K562 (cell line): ENCODE data around the gene BSDC1. TPM values are rescaled to one million over a fixed set of nuclear protein-coding genes. Genes with fewer than 3 reads are reported as not detected.

Experiments
- ARNT ChIP-seq, 2 experiments: fragments of 450-650 bp; IDR thresholded peaks; 2 replicates each; pipeline ENCODE4 v1.6.1; 2016; ENCODE audit warnings: mild to moderate bottlenecking in 1 of 2
- DDX20 ChIP-seq: fragments of 450-650 bp; IDR thresholded peaks from 2 replicates; pipeline ENCODE4 v1.6.1; 2016; ENCODE audit warnings: missing genetic modification characterization, low read depth, mild to moderate bottlenecking, missing compliant biosample characterization, moderate library complexity
- ELF2 ChIP-seq: fragments of 250-450 bp; sonication (Bioruptor Pico); IDR thresholded peaks from 2 replicates; pipeline ENCODE4 v1.5.0; 2021; ENCODE audit warnings: mild to moderate bottlenecking
- ETS2 ChIP-seq: IDR thresholded peaks from 2 replicates; pipeline ENCODE4 v1.6.1; 2016; ENCODE audit warnings: borderline replicate concordance, missing genetic modification characterization, mild to moderate bottlenecking, moderate library complexity, missing compliant biosample characterization; ENCODE audit not compliant: poor library complexity, severe bottlenecking
- FOXM1 ChIP-seq, 2 experiments: fragments of 450-650 bp in 1 of 2; sonication (generic) in 1 of 2; formaldehyde crosslinking in 1 of 2; IDR thresholded peaks; 2 replicates each; pipeline versions ENCODE4 v1.6.1 to v1.9.0; 2017 to 2022; ENCODE audit warnings: low read depth in 2 of 2, mild to moderate bottlenecking in 2 of 2, missing genetic modification reagents in 1 of 2, moderate library complexity in 1 of 2
- HSF4 ChIP-seq: fragments of 250-450 bp; sonication (Bioruptor Pico); IDR thresholded peaks from 2 replicates; pipeline ENCODE4 v2.1.2; 2022; ENCODE audit warnings: mild to moderate bottlenecking, moderate library complexity, borderline replicate concordance
- KAT8 ChIP-seq: fragments of 450-650 bp; IDR thresholded peaks from 2 replicates; pipeline ENCODE4 v1.6.1; 2016; ENCODE audit warnings: low read depth, mild to moderate bottlenecking
- MYC ChIP-seq, 2 experiments: fragments of 250-450 bp in 1 of 2; sonication (Bioruptor Pico) in 1 of 2; IDR thresholded peaks; 2 replicates each; pipeline versions ENCODE4 v1.5.1 to v1.6.1; 2012 to 2021; ENCODE audit warnings: low read depth in 2 of 2, borderline replicate concordance in 1 of 2, improper control_type of control experiment in 1 of 2, low read length in 1 of 2, mild to moderate bottlenecking in 1 of 2, moderate library complexity in 1 of 2
- NFXL1 ChIP-seq: fragments of 450-650 bp; formaldehyde crosslinking; IDR thresholded peaks from 2 replicates; pipeline ENCODE4 v1.4.0; 2021; ENCODE audit warnings: mild to moderate bottlenecking
- NRF1 ChIP-seq, 2 experiments: fragments of 450-650 bp; IDR thresholded peaks in 1 of 2; conservative IDR thresholded peaks in 1 of 2; 2 replicates each; pipeline ENCODE4 v1.6.1; 2014; ENCODE audit warnings: mild to moderate bottlenecking in 2 of 2
- PYGO2 ChIP-seq: fragments of 450-650 bp; IDR thresholded peaks from 2 replicates; pipeline ENCODE4 v1.6.1; 2016; ENCODE audit warnings: mild to moderate bottlenecking, missing genetic modification characterization, moderate library complexity, missing compliant biosample characterization
- RBM22 ChIP-seq: fragments of 200-400 bp; formaldehyde crosslinking; IDR thresholded peaks from 2 replicates; pipeline ENCODE4 v1.6.1; 2018; ENCODE audit warnings: low read length, low read depth; ENCODE audit not compliant: poor library complexity, severe bottlenecking
- TSC22D4 ChIP-seq: fragments of 450-650 bp; IDR thresholded peaks from 2 replicates; pipeline ENCODE4 v1.6.1; 2016; ENCODE audit warnings: missing genetic modification characterization, missing biosample characterization, control low read depth
- ZNF253 ChIP-seq: fragments of 250-450 bp; sonication (Bioruptor Pico); conservative IDR thresholded peaks from 2 replicates; pipeline ENCODE4 v1.6.1; 2021; ENCODE audit warnings: mild to moderate bottlenecking
- ZNF431 ChIP-seq: sonication (generic); formaldehyde crosslinking; IDR thresholded peaks from 2 replicates; pipeline ENCODE4 v1.8.0; 2022; ENCODE audit warnings: mild to moderate bottlenecking, missing genetic modification reagents
- polyA plus RNA-seq, 8 experiments: library from polyadenylated mRNA; depleted of rRNA in 4 of 8; stranded (reverse) in 5 of 8; unstranded in 3 of 8; fragments of >200 nt; fragmentation: Nextera tagmentation in 2 of 8; fragmentation: Illumina TruSeq in 1 of 8; extraction: Ambion mirVana in 2 of 8; extraction: Trizol in 1 of 8; gene quantifications; 2 replicates each; pipeline versions ENCODE4 v1.2.1 to v1.2.3, GENCODE V29; 2011 to 2014; ENCODE audit warnings: inconsistent platforms in 1 of 8, missing spikeins in 1 of 8
- total RNA-seq, 7 experiments: library from RNA; depleted of rRNA in 6 of 7; stranded (reverse); fragments of >200 nt in 6 of 7; fragmentation: Illumina TruSeq in 2 of 7; extraction: Trizol in 2 of 7; gene quantifications; 2 replicates each; pipeline versions ENCODE4 v1.2.1 to v1.2.3, GENCODE V29; 2011 to 2021; ENCODE audit warnings: low replicate concordance in 1 of 7
- TF ChIP-seq, protein P1 (sequence below): fragments of 200-800 bp; sonication (Bioruptor generic); IDR thresholded peaks from 2 replicates; pipeline ENCODE4 v1.6.1; 2016; ENCODE audit warnings: missing genetic modification characterization, missing compliant biosample characterization
- TF ChIP-seq, protein P2 (sequence below): fragments of 250-450 bp; sonication (Bioruptor Pico); IDR thresholded peaks from 2 replicates; pipeline ENCODE4 v1.8.0; 2021; ENCODE audit warnings: mild to moderate bottlenecking, moderate library complexity
- TF ChIP-seq, protein P3 (sequence below): sonication (generic); formaldehyde crosslinking; IDR thresholded peaks from 2 replicates; pipeline ENCODE4 v1.8.1; 2023; ENCODE audit warnings: mild to moderate bottlenecking, missing genetic modification reagents

Gene BSDC1
- total and polyA plus RNA-seq, 9 of the 15 experiments (the other 6 are each of a cell fraction or from before 2014, with no cell fraction given) = 10.2 to 96.8 (median 73.1) TPM

DNA sequence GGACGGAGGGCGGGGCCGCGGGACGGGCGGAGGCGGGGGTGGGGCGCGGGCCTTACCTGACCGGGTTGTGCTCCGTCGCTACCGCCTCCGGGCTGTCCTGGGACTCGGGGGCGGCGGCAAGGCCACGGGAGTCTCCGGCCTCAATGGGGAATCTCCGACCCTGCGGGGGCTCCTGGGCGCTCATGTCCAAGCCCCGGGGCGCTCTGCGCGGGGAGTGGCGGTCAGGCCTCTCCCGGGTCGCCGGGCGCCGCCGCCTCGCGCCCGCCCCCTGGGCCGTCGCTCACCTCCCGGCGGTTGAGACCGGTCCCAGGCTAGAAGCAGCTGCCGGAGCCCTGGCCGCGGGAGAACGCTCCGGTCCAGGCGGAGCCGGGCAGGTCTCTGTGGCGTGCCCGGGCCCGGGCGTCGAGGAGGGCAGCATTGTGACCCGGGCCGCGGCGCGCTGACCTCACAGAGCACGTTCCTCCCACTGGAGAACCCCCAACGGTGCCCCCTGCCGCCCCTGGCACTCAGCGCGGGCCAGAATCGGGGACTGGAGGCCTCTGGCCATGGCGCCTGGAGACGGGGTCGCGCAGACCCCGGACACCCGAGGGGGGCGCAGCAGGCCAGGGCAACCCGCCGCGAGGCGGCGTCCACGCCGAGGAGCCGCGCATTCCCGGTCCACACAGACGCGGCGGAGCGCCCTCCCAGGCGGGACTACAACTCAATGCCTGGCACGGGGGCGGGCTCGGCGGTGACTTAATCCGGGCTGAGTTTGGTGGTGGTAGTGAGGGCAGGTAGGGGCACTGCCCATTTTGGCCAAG, 32.4 kb downstream of the BSDC1 start (continued):
- TF ChIP-seq, protein P1, sequence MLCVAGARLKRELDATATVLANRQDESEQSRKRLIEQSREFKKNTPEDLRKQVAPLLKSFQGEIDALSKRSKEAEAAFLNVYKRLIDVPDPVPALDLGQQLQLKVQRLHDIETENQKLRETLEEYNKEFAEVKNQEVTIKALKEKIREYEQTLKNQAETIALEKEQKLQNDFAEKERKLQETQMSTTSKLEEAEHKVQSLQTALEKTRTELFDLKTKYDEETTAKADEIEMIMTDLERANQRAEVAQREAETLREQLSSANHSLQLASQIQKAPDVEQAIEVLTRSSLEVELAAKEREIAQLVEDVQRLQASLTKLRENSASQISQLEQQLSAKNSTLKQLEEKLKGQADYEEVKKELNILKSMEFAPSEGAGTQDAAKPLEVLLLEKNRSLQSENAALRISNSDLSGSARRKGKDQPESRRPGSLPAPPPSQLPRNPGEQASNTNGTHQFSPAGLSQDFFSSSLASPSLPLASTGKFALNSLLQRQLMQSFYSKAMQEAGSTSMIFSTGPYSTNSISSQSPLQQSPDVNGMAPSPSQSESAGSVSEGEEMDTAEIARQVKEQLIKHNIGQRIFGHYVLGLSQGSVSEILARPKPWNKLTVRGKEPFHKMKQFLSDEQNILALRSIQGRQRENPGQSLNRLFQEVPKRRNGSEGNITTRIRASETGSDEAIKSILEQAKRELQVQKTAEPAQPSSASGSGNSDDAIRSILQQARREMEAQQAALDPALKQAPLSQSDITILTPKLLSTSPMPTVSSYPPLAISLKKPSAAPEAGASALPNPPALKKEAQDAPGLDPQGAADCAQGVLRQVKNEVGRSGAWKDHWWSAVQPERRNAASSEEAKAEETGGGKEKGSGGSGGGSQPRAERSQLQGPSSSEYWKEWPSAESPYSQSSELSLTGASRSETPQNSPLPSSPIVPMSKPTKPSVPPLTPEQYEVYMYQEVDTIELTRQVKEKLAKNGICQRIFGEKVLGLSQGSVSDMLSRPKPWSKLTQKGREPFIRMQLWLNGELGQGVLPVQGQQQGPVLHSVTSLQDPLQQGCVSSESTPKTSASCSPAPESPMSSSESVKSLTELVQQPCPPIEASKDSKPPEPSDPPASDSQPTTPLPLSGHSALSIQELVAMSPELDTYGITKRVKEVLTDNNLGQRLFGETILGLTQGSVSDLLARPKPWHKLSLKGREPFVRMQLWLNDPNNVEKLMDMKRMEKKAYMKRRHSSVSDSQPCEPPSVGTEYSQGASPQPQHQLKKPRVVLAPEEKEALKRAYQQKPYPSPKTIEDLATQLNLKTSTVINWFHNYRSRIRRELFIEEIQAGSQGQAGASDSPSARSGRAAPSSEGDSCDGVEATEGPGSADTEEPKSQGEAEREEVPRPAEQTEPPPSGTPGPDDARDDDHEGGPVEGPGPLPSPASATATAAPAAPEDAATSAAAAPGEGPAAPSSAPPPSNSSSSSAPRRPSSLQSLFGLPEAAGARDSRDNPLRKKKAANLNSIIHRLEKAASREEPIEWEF (CRISPR knock-in tag) = no peak
- no peak for TF ChIP-seq MYC (IDR thresholded peaks at IDR 0.05; ENCODE audit: low read depth, low read length)
- TF ChIP-seq MYC (CRISPR knock-in tag; IDR thresholded peaks at IDR 0.05; ENCODE audit: borderline replicate concordance, low read depth) = no peak
- no peak for TF ChIP-seq NRF1 (conservative IDR thresholded peaks at IDR 0.05 in 1 of 2, IDR thresholded peaks at IDR 0.05 in 1 of 2)
- TF ChIP-seq ZNF431 = no peak
- no peak for TF ChIP-seq ARNT (IDR thresholded peaks at IDR 0.05)
- TF ChIP-seq, protein P2, sequence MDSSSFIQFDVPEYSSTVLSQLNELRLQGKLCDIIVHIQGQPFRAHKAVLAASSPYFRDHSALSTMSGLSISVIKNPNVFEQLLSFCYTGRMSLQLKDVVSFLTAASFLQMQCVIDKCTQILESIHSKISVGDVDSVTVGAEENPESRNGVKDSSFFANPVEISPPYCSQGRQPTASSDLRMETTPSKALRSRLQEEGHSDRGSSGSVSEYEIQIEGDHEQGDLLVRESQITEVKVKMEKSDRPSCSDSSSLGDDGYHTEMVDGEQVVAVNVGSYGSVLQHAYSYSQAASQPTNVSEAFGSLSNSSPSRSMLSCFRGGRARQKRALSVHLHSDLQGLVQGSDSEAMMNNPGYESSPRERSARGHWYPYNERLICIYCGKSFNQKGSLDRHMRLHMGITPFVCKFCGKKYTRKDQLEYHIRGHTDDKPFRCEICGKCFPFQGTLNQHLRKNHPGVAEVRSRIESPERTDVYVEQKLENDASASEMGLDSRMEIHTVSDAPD (CRISPR knock-in tag) = no peak
- TF ChIP-seq HSF4 (CRISPR knock-in tag) = no peak
- TF ChIP-seq KAT8 = no peak
- TF ChIP-seq, protein P3, sequence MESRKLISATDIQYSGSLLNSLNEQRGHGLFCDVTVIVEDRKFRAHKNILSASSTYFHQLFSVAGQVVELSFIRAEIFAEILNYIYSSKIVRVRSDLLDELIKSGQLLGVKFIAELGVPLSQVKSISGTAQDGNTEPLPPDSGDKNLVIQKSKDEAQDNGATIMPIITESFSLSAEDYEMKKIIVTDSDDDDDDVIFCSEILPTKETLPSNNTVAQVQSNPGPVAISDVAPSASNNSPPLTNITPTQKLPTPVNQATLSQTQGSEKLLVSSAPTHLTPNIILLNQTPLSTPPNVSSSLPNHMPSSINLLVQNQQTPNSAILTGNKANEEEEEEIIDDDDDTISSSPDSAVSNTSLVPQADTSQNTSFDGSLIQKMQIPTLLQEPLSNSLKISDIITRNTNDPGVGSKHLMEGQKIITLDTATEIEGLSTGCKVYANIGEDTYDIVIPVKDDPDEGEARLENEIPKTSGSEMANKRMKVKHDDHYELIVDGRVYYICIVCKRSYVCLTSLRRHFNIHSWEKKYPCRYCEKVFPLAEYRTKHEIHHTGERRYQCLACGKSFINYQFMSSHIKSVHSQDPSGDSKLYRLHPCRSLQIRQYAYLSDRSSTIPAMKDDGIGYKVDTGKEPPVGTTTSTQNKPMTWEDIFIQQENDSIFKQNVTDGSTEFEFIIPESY (CRISPR knock-in tag) = peak; percentile 94
- TF ChIP-seq ELF2 (CRISPR knock-in tag) = no peak
- TF ChIP-seq PYGO2 (tag) = no peak
- peak; percentile 94 for TF ChIP-seq RBM22
- no peak for TF ChIP-seq ETS2 (tag)
- TF ChIP-seq TSC22D4 = no peak
- TF ChIP-seq ZNF253 (CRISPR knock-in tag) = no peak
- no peak for TF ChIP-seq NFXL1
- TF ChIP-seq DDX20 (tag) = no peak
- no peak for TF ChIP-seq FOXM1 (IDR thresholded peaks at IDR 0.05; ENCODE audit: low read depth)
- TF ChIP-seq FOXM1 (CRISPR knock-in tag; IDR thresholded peaks at IDR 0.05; ENCODE audit: low read depth) = no peak
